ENCODE measurements around the gene KHDRBS2.

- TF ChIP-seq CTCF (optimal IDR thresholded peaks at IDR 0.05 in 1 of 3, IDR thresholded peaks at IDR 0.05 in 1 of 3, conservative IDR thresholded peaks at IDR 0.05 in 1 of 3; ENCODE audit: extremely low read depth in 1 of 3, insufficient read depth in 2 of 3, low read length in 3 of 3) (no peak), EZH2 (IDR thresholded peaks at IDR 0.05; ENCODE audit: low read length) (no peak)
Measured at GRCh38 chr6:62262283-62262682, 23.7 kb downstream of the KHDRBS2 start.
